Hepatocyte (in vitro differentiated cells): ENCODE results near the gene COA4.

Experiments
- EZH2phosphoT487 ChIP-seq: fragments of 200-600 bp; sonication (generic); IDR thresholded peaks from one replicate; pipeline ENCODE4 v1.6.1; 2018; ENCODE audit warnings: antibody characterized with exemption, mild to moderate bottlenecking, low read depth, moderate library complexity; ENCODE audit not compliant: unreplicated experiment, severe bottlenecking
- TF ChIP-seq, protein P1 (sequence below): fragments of 200-600 bp; sonication (generic); IDR thresholded peaks from 2 replicates; pipeline ENCODE4 v1.5.1; 2016; ENCODE audit warnings: antibody characterized with exemption, mild to moderate bottlenecking; ENCODE audit not compliant: poor library complexity

DNA sequence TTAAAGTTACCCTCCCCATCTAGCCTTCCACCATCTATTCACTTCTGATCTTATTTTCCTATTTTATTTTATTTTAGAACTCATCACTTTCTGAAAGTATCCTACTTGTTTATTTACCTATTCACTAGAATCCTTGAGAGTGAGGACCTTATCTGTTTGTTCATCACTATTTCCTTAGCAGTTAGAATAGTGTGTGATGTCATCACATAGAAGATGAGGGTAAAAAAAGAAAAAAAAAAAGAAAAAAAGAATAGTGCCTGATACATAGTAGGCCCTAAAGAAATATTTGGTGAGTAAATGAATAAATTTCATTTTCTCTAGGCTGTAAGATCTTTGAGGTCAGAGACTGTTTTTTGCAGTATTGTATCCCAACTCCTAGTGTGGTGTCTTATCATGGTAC, 36.8 kb upstream of the COA4 start:
- TF ChIP-seq, protein P1, sequence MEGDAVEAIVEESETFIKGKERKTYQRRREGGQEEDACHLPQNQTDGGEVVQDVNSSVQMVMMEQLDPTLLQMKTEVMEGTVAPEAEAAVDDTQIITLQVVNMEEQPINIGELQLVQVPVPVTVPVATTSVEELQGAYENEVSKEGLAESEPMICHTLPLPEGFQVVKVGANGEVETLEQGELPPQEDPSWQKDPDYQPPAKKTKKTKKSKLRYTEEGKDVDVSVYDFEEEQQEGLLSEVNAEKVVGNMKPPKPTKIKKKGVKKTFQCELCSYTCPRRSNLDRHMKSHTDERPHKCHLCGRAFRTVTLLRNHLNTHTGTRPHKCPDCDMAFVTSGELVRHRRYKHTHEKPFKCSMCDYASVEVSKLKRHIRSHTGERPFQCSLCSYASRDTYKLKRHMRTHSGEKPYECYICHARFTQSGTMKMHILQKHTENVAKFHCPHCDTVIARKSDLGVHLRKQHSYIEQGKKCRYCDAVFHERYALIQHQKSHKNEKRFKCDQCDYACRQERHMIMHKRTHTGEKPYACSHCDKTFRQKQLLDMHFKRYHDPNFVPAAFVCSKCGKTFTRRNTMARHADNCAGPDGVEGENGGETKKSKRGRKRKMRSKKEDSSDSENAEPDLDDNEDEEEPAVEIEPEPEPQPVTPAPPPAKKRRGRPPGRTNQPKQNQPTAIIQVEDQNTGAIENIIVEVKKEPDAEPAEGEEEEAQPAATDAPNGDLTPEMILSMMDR: no peak
- TF ChIP-seq EZH2phosphoT487: no peak
